HEK293 (cell line): ENCODE data around the gene SLC66A2.

Experiments
- CTCF ChIA-PET: fragments of 350-600 bp; formaldehyde crosslinking; extraction: SDS; loops from one replicate; lab custom pipeline; 2021; ENCODE audit warnings: antibody characterized with exemption; lab: Yijun Ruan, JAX
- POLR2A ChIA-PET: fragments of 300-600 bp; formaldehyde crosslinking; extraction: SDS; loops from one replicate; lab custom pipeline; 2020; ENCODE audit warnings: antibody characterized with exemption, inconsistent platforms; lab: Yijun Ruan, JAX
- H3K27ac ChIP-seq: fragments of 200-500 bp; sonication (Bioruptor generic); 2 replicates; pipeline ENCODE4 v1.5.1; 2014; ENCODE audit warnings: low read depth, low read length, control low read depth, inconsistent platforms; ENCODE audit errors: extremely low read depth
- H3K36me3 ChIP-seq, 2 experiments: fragments of 200-500 bp in 1 of 2; sonication (Bioruptor generic) in 1 of 2; 1 replicate in 1 of 2; 2 replicates in 1 of 2; pipeline ENCODE4 v1.5.1; 2014 to 2017; ENCODE audit warnings: inconsistent platforms in 2 of 2, low read length in 2 of 2; ENCODE audit not compliant: control insufficient read depth in 2 of 2, insufficient read depth in 1 of 2
- H3K4me1 ChIP-seq: fragments of 200-500 bp; sonication (Bioruptor generic); 2 replicates; pipeline ENCODE4 v1.5.1; 2014; ENCODE audit warnings: mild to moderate bottlenecking, low read length, inconsistent platforms; ENCODE audit not compliant: control insufficient read depth, insufficient read depth
- H3K4me3 ChIP-seq: 2 replicates; pipeline ENCODE4 v1.5.1; 2011; ENCODE audit warnings: low read depth, mild to moderate bottlenecking, control low read depth, low read length, moderate library complexity
- H3K9me3 ChIP-seq: fragments of 200-500 bp; sonication (Bioruptor generic); 2 replicates; pipeline ENCODE4 v1.5.1; 2014; ENCODE audit warnings: low read depth, low read length, inconsistent platforms; ENCODE audit not compliant: control insufficient read depth, insufficient read depth
- ZBTB8A ChIP-seq: fragments of 450-650 bp; formaldehyde crosslinking; IDR thresholded peaks from 2 replicates; pipeline ENCODE4 v1.5.1; 2016; ENCODE audit warnings: missing biosample characterization, missing genetic modification characterization
- ZFP41 ChIP-seq: fragments of 450-650 bp; formaldehyde crosslinking; IDR thresholded peaks from 2 replicates; pipeline ENCODE4 v1.5.1; 2016; ENCODE audit warnings: missing biosample characterization, missing genetic modification characterization, borderline replicate concordance
- ZNF112 ChIP-seq: fragments of 450-650 bp; formaldehyde crosslinking; IDR thresholded peaks from 2 replicates; pipeline ENCODE4 v1.5.0; 2017; ENCODE audit warnings: missing biosample characterization, missing genetic modification characterization
- ZNF274 ChIP-seq, 2 experiments: fragments of 200-500 bp in 1 of 2; fragments of 450-650 bp in 1 of 2; sonication (Bioruptor generic) in 1 of 2; formaldehyde crosslinking in 1 of 2; IDR thresholded peaks; 2 replicates each; pipeline versions ENCODE4 v1.5.1 to v1.6.1; 2014 to 2016; ENCODE audit warnings: borderline replicate concordance in 1 of 2, inconsistent platforms in 1 of 2, low read length in 1 of 2, missing biosample characterization in 1 of 2, missing genetic modification characterization in 1 of 2
- ZNF292 ChIP-seq: fragments of 450-650 bp; formaldehyde crosslinking; IDR thresholded peaks from 2 replicates; pipeline ENCODE4 v1.5.1; 2016; ENCODE audit warnings: low read depth, missing biosample characterization, missing genetic modification characterization, borderline replicate concordance
- ZNF544 ChIP-seq: fragments of 450-650 bp; formaldehyde crosslinking; IDR thresholded peaks from 2 replicates; pipeline ENCODE4 v1.5.0; 2017; ENCODE audit warnings: missing biosample characterization, missing genetic modification characterization
- ZNF555 ChIP-seq: fragments of 450-650 bp; formaldehyde crosslinking; conservative IDR thresholded peaks from 2 replicates; pipeline ENCODE4 v1.5.1; 2017; ENCODE audit warnings: missing biosample characterization, mild to moderate bottlenecking, missing genetic modification characterization, inconsistent platforms
- ZNF677 ChIP-seq: fragments of 450-650 bp; IDR thresholded peaks from 2 replicates; pipeline ENCODE4 v1.5.0; 2018; ENCODE audit warnings: missing biosample characterization, mild to moderate bottlenecking, missing genetic modification characterization, moderate library complexity
- ZNF707 ChIP-seq: fragments of 450-650 bp; formaldehyde crosslinking; IDR thresholded peaks from 2 replicates; pipeline ENCODE4 v1.5.1; 2016; ENCODE audit warnings: missing biosample characterization, missing genetic modification characterization
- ZNF768 ChIP-seq: fragments of 450-650 bp; formaldehyde crosslinking; IDR thresholded peaks from 2 replicates; pipeline ENCODE4 v1.5.1; 2018; ENCODE audit warnings: missing biosample characterization, mild to moderate bottlenecking, missing genetic modification characterization
- TF ChIP-seq, protein P1 (sequence below): fragments of 450-650 bp; formaldehyde crosslinking; IDR thresholded peaks from 2 replicates; pipeline ENCODE4 v1.5.1; 2016; ENCODE audit warnings: missing biosample characterization, missing genetic modification characterization, borderline replicate concordance
- TF ChIP-seq, protein P2 (sequence below): fragments of 450-650 bp; formaldehyde crosslinking; IDR thresholded peaks from 2 replicates; pipeline ENCODE4 v1.5.1; 2017; ENCODE audit warnings: missing biosample characterization, mild to moderate bottlenecking, missing genetic modification characterization, moderate library complexity
- TF ChIP-seq, protein P3 (sequence below): fragments of 450-650 bp; formaldehyde crosslinking; IDR thresholded peaks from 2 replicates; pipeline ENCODE4 v1.5.1; 2017; ENCODE audit warnings: missing biosample characterization, missing genetic modification characterization
- TF ChIP-seq, protein P4 (sequence below): fragments of 450-650 bp; formaldehyde crosslinking; IDR thresholded peaks from 2 replicates; pipeline ENCODE4 v1.5.0; 2017; ENCODE audit warnings: missing biosample characterization, missing genetic modification characterization, borderline replicate concordance
- TF ChIP-seq, protein P5 (sequence below): fragments of 450-650 bp; formaldehyde crosslinking; IDR thresholded peaks from 2 replicates; pipeline ENCODE4 v1.5.1; 2017; ENCODE audit warnings: missing biosample characterization, missing genetic modification characterization

The SLC66A2 gene

DNA sequence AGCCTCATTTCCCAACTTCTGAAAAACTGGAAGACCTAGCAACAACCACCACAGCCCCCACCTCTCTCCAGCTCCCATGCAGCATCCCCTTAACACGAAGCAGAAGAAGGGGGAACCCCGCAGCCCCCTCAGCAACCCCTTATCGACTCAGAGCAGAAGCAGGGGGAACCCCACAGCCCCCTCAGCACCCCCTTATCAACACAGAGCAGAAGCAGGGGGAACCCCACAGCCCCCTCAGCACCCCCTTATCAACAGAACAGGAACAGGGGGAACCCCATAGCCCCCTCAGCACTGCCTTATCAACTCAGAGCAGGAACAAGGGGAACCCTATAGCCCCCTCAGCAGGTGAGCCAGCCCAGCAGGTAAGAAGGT is 6.7 kb downstream of the SLC66A2 start:
- Histone ChIP-seq H3K27ac (no peak overlapping the region), H3K4me1 (peaks cover 11% of the 10 kb centered on the region; the same call in 1 of the 2 replicates), H3K36me3 (peaks cover 19 to 52% of the 10 kb centered on the region in 2 experiments), H3K9me3 (no peaks in the 10 kb centered on the region), H3K4me3 (no peak overlapping the region)
- POLR2A ChIA-PET, result no interaction called here
- TF ChIP-seq, protein P1, sequence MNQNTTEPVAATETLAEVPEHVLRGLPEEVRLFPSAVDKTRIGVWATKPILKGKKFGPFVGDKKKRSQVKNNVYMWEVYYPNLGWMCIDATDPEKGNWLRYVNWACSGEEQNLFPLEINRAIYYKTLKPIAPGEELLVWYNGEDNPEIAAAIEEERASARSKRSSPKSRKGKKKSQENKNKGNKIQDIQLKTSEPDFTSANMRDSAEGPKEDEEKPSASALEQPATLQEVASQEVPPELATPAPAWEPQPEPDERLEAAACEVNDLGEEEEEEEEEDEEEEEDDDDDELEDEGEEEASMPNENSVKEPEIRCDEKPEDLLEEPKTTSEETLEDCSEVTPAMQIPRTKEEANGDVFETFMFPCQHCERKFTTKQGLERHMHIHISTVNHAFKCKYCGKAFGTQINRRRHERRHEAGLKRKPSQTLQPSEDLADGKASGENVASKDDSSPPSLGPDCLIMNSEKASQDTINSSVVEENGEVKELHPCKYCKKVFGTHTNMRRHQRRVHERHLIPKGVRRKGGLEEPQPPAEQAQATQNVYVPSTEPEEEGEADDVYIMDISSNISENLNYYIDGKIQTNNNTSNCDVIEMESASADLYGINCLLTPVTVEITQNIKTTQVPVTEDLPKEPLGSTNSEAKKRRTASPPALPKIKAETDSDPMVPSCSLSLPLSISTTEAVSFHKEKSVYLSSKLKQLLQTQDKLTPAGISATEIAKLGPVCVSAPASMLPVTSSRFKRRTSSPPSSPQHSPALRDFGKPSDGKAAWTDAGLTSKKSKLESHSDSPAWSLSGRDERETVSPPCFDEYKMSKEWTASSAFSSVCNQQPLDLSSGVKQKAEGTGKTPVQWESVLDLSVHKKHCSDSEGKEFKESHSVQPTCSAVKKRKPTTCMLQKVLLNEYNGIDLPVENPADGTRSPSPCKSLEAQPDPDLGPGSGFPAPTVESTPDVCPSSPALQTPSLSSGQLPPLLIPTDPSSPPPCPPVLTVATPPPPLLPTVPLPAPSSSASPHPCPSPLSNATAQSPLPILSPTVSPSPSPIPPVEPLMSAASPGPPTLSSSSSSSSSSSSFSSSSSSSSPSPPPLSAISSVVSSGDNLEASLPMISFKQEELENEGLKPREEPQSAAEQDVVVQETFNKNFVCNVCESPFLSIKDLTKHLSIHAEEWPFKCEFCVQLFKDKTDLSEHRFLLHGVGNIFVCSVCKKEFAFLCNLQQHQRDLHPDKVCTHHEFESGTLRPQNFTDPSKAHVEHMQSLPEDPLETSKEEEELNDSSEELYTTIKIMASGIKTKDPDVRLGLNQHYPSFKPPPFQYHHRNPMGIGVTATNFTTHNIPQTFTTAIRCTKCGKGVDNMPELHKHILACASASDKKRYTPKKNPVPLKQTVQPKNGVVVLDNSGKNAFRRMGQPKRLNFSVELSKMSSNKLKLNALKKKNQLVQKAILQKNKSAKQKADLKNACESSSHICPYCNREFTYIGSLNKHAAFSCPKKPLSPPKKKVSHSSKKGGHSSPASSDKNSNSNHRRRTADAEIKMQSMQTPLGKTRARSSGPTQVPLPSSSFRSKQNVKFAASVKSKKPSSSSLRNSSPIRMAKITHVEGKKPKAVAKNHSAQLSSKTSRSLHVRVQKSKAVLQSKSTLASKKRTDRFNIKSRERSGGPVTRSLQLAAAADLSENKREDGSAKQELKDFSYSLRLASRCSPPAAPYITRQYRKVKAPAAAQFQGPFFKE (tag by site-specific recombination), result no peak
- TF ChIP-seq ZNF707 (tag by site-specific recombination), result no peak
- TF ChIP-seq, protein P2, sequence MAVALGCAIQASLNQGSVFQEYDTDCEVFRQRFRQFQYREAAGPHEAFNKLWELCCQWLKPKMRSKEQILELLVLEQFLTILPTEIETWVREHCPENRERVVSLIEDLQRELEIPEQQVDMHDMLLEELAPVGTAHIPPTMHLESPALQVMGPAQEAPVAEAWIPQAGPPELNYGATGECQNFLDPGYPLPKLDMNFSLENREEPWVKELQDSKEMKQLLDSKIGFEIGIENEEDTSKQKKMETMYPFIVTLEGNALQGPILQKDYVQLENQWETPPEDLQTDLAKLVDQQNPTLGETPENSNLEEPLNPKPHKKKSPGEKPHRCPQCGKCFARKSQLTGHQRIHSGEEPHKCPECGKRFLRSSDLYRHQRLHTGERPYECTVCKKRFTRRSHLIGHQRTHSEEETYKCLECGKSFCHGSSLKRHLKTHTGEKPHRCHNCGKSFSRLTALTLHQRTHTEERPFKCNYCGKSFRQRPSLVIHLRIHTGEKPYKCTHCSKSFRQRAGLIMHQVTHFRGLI, result no peak
- no peak for TF ChIP-seq ZNF112
- TF ChIP-seq ZNF544 (tag by site-specific recombination), result no peak
- TF ChIP-seq, protein P3, sequence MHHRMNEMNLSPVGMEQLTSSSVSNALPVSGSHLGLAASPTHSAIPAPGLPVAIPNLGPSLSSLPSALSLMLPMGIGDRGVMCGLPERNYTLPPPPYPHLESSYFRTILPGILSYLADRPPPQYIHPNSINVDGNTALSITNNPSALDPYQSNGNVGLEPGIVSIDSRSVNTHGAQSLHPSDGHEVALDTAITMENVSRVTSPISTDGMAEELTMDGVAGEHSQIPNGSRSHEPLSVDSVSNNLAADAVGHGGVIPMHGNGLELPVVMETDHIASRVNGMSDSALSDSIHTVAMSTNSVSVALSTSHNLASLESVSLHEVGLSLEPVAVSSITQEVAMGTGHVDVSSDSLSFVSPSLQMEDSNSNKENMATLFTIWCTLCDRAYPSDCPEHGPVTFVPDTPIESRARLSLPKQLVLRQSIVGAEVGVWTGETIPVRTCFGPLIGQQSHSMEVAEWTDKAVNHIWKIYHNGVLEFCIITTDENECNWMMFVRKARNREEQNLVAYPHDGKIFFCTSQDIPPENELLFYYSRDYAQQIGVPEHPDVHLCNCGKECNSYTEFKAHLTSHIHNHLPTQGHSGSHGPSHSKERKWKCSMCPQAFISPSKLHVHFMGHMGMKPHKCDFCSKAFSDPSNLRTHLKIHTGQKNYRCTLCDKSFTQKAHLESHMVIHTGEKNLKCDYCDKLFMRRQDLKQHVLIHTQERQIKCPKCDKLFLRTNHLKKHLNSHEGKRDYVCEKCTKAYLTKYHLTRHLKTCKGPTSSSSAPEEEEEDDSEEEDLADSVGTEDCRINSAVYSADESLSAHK (tag by site-specific recombination), result no peak
- TF ChIP-seq ZFP41 (tag by site-specific recombination), result no peak
- TF ChIP-seq, protein P4, sequence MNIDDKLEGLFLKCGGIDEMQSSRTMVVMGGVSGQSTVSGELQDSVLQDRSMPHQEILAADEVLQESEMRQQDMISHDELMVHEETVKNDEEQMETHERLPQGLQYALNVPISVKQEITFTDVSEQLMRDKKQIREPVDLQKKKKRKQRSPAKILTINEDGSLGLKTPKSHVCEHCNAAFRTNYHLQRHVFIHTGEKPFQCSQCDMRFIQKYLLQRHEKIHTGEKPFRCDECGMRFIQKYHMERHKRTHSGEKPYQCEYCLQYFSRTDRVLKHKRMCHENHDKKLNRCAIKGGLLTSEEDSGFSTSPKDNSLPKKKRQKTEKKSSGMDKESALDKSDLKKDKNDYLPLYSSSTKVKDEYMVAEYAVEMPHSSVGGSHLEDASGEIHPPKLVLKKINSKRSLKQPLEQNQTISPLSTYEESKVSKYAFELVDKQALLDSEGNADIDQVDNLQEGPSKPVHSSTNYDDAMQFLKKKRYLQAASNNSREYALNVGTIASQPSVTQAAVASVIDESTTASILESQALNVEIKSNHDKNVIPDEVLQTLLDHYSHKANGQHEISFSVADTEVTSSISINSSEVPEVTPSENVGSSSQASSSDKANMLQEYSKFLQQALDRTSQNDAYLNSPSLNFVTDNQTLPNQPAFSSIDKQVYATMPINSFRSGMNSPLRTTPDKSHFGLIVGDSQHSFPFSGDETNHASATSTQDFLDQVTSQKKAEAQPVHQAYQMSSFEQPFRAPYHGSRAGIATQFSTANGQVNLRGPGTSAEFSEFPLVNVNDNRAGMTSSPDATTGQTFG, result no peak
- no peak for TF ChIP-seq ZNF274 (IDR thresholded peaks at IDR 0.05; ENCODE audit: low read length)
- no peak for TF ChIP-seq ZNF274 (tag by site-specific recombination; IDR thresholded peaks at IDR 0.05; ENCODE audit: borderline replicate concordance)
- TF ChIP-seq ZNF677 (tag by site-specific recombination), result no peak
- TF ChIP-seq ZNF768, result no peak
- TF ChIP-seq ZNF292 (tag by site-specific recombination), result no peak
- TF ChIP-seq ZBTB8A (tag by site-specific recombination), result no peak
- TF ChIP-seq, protein P5, sequence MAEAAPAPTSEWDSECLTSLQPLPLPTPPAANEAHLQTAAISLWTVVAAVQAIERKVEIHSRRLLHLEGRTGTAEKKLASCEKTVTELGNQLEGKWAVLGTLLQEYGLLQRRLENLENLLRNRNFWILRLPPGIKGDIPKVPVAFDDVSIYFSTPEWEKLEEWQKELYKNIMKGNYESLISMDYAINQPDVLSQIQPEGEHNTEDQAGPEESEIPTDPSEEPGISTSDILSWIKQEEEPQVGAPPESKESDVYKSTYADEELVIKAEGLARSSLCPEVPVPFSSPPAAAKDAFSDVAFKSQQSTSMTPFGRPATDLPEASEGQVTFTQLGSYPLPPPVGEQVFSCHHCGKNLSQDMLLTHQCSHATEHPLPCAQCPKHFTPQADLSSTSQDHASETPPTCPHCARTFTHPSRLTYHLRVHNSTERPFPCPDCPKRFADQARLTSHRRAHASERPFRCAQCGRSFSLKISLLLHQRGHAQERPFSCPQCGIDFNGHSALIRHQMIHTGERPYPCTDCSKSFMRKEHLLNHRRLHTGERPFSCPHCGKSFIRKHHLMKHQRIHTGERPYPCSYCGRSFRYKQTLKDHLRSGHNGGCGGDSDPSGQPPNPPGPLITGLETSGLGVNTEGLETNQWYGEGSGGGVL (tag by site-specific recombination), result no peak
- TF ChIP-seq ZNF555, result no peak
- CTCF ChIA-PET, result no interaction called here
